GM23248 (cell line): ENCODE results near the gene PLEKHA1.

ENCODE experiments used
- EZH2 ChIP-seq: fragments of 200-600 bp; sonication (generic); IDR thresholded peaks from 2 replicates; pipeline ENCODE4 v1.6.1; 2018; ENCODE audit warnings: antibody characterized with exemption, mild to moderate bottlenecking; ENCODE audit not compliant: insufficient read depth, poor library complexity, severe bottlenecking
- EZH2phosphoT487 ChIP-seq: fragments of 200-600 bp; sonication (generic); IDR thresholded peaks from 2 replicates; pipeline ENCODE4 v1.6.1; 2018; ENCODE audit warnings: antibody characterized with exemption, moderate library complexity, mild to moderate bottlenecking, low read depth; ENCODE audit not compliant: insufficient read depth

DNA sequence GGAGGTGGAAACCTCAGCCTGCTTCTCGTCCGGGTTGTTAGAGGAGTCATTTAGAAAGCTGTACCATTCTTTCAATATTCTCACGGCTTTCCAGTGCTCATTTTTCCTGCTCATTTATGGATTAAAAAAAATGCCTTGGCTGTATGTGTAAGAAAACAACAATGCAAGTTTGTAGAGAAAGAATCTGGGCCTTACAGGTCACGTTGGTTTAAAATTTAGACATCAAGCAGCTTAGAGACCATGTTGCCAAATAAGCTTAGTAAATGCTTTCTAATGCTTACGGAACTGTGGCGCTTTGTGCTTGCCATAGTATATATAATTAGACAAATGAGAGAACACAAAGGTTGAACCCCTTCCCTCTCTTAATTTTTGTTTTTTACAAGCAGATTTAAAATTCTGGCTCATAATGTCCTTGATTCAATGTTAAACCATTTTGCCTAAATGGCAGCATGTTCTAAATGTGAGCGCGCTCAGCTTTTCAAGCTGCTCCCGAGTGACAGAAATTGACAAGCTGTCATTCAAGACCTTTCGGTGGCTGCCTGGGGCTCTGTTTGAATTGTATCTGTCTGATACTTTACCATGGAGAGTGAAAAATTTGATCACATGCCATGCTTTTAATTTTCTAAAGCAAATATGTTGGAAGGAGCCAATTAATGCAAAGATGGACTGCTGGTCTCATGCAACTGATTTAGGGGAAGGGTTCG, 81.0 kb downstream of the PLEKHA1 start:
- TF ChIP-seq EZH2phosphoT487, result no peak
- TF ChIP-seq EZH2, result no peak
